ENCODE measurements around the gene ANO2.

DNA sequence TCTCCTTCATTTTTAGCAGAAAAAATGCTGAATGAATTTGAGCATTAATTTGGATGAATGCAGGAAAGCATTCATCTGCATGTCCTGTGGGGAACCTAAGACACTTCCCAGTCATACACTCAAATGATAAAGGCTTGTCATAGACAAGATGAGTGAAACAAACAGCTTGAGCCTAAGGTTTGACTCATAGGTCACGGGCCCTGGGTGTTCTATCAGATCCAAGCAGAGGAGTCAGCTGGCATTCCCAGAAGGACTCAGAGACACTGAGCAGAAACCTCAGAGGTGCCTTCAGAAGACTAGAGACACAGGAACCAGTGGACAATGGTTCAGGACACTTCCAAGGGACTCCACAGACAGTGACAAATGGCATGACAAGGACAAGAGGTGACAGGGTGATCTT is 329.3 kb downstream of the ANO2 start:
- TF ChIP-seq, protein P1, sequence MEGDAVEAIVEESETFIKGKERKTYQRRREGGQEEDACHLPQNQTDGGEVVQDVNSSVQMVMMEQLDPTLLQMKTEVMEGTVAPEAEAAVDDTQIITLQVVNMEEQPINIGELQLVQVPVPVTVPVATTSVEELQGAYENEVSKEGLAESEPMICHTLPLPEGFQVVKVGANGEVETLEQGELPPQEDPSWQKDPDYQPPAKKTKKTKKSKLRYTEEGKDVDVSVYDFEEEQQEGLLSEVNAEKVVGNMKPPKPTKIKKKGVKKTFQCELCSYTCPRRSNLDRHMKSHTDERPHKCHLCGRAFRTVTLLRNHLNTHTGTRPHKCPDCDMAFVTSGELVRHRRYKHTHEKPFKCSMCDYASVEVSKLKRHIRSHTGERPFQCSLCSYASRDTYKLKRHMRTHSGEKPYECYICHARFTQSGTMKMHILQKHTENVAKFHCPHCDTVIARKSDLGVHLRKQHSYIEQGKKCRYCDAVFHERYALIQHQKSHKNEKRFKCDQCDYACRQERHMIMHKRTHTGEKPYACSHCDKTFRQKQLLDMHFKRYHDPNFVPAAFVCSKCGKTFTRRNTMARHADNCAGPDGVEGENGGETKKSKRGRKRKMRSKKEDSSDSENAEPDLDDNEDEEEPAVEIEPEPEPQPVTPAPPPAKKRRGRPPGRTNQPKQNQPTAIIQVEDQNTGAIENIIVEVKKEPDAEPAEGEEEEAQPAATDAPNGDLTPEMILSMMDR (IDR thresholded peaks at IDR 0.05; ENCODE audit: poor library complexity, severe bottlenecking), result no peak
- no peak for TF ChIP-seq SMC3 (conservative IDR thresholded peaks at IDR 0.05; ENCODE audit: poor library complexity)
- TF ChIP-seq EZH2 (IDR thresholded peaks at IDR 0.05; ENCODE audit: borderline replicate concordance, insufficient read depth, low read length, poor library complexity, severe bottlenecking), result no peak
- TF ChIP-seq POLR2AphosphoS5 (IDR thresholded peaks at IDR 0.05), result no peak
- TF ChIP-seq, protein P2, sequence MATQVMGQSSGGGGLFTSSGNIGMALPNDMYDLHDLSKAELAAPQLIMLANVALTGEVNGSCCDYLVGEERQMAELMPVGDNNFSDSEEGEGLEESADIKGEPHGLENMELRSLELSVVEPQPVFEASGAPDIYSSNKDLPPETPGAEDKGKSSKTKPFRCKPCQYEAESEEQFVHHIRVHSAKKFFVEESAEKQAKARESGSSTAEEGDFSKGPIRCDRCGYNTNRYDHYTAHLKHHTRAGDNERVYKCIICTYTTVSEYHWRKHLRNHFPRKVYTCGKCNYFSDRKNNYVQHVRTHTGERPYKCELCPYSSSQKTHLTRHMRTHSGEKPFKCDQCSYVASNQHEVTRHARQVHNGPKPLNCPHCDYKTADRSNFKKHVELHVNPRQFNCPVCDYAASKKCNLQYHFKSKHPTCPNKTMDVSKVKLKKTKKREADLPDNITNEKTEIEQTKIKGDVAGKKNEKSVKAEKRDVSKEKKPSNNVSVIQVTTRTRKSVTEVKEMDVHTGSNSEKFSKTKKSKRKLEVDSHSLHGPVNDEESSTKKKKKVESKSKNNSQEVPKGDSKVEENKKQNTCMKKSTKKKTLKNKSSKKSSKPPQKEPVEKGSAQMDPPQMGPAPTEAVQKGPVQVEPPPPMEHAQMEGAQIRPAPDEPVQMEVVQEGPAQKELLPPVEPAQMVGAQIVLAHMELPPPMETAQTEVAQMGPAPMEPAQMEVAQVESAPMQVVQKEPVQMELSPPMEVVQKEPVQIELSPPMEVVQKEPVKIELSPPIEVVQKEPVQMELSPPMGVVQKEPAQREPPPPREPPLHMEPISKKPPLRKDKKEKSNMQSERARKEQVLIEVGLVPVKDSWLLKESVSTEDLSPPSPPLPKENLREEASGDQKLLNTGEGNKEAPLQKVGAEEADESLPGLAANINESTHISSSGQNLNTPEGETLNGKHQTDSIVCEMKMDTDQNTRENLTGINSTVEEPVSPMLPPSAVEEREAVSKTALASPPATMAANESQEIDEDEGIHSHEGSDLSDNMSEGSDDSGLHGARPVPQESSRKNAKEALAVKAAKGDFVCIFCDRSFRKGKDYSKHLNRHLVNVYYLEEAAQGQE (IDR thresholded peaks at IDR 0.05; ENCODE audit: borderline replicate concordance), result no peak
- TF ChIP-seq EP300 (conservative IDR thresholded peaks at IDR 0.05; ENCODE audit: poor library complexity, severe bottlenecking), result no peak
- no peak for TF ChIP-seq MXI1 (conservative IDR thresholded peaks at IDR 0.05; ENCODE audit: poor library complexity, severe bottlenecking)
- TF ChIP-seq TAF1 (IDR thresholded peaks at IDR 0.05; ENCODE audit: low read depth), result no peak
- TF ChIP-seq RAD21 (conservative IDR thresholded peaks at IDR 0.05), result no peak

Measured in neural cell (in vitro differentiated cells).